ENCODE measurements around the gene MAP2K3. TPM values are rescaled to one million over a fixed set of nuclear protein-coding genes. Genes with fewer than 3 reads are reported as not detected.

MAP2K3 gene
- polyA plus RNA-seq, 12 donors: 18.1 to 34.2 (median 22.7) TPM; not detected in 1

DNA sequence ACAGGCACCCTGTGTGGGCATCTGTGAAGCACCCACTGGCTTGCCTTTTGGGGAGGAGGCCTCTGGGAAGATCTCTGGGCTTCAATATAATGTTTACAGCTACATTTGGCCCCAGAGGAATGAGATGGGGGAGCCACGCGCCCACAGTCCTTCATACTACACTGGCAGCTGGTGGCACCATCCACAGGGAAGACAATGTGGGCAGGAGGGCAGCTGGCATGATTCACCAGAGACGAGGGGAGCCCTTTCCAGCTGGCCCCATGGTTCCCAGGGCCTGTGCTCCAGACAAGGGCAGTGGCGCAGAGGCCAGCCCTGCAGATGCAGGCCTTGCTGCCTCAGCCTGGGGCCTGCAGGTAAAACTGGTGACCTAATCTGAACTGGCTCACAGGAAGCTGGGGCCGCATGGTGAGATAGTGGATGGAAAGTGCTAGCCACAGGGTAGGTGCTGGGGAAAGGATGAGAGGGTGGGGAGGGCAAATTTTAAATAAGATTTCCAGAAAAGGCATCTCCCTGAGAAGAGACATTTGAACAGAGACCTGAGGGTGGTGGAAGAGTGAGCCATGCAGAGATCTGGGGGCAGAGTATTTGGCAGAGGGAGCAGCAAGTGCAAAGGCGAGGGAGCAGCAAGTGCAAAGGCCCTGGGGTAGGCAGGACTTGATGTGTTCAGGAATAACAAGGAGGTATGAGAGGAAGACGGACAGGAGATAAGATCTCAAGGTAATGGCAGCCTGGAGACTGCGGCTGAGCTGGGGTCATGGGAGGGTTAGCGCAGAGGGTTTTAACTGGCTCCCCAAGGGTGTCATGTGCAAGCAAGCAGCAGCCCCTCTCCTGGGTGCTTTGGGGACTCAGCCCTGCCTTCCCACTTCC is 79.5 kb downstream of the MAP2K3 start:
- no peak for DNase-seq

Other genes starting within 250 kb of the MAP2K3 start
- gene USP22, start 241.7 kb upstream of the MAP2K3 start, polyA plus RNA-seq (ENCODE audit: insufficient read length in 12 of 12): 100 to 1,000 TPM; 152 to 223 (median 172) TPM
- 10 to 100 TPM in 11 of 12 donors, not detected in 1; 18.0 to 35.3 (median 25.6) TPM for gene DHRS7B, start 157.7 kb upstream of the MAP2K3 start, polyA plus RNA-seq (ENCODE audit: insufficient read length in 12 of 12)
- gene TMEM11, start 70.5 kb upstream of the MAP2K3 start, polyA plus RNA-seq (ENCODE audit: insufficient read length in 12 of 12): 10 to 100 TPM in 11 of 12 donors, not detected in 1; 22.8 to 36.8 (median 26.1) TPM
- gene NATD1, start 31.3 kb upstream of the MAP2K3 start, polyA plus RNA-seq (ENCODE audit: insufficient read length in 12 of 12): 10 to 100 TPM in 10 of 12 donors, 1 to 10 TPM in 1, not detected in 1; 9.9 to 26.2 (median 13.0) TPM
- 10 to 100 TPM in 4 of 12 donors, 1 to 10 TPM in 7, not detected in 1; 2.6 to 20.1 (median 8.9) TPM for gene KCNJ12, start 91.6 kb downstream of the MAP2K3 start, polyA plus RNA-seq (ENCODE audit: insufficient read length in 12 of 12)

All from muscle of arm (tissue), 12 donors.